GM12878 (cell line): ENCODE results near the gene ANKRD11. TPM values are rescaled to one million over a fixed set of nuclear protein-coding genes. Genes with fewer than 3 reads are reported as not detected.

ENCODE experiments used
- BCL11A ChIP-seq: IDR thresholded peaks from 2 replicates; pipeline ENCODE4 v1.6.1; 2011; ENCODE audit warnings: low read depth, low read length
- E2F8 ChIP-seq: fragments of 450-650 bp; IDR thresholded peaks from 2 replicates; pipeline ENCODE4 v1.6.1; 2018; ENCODE audit warnings: mild to moderate bottlenecking, low read depth, moderate library complexity; ENCODE audit not compliant: partially characterized antibody
- EZH2 ChIP-seq: IDR thresholded peaks from 2 replicates; pipeline ENCODE4 v1.6.1; 2012; ENCODE audit warnings: low read depth, mild to moderate bottlenecking, control low read depth, inconsistent platforms, low read length, borderline replicate concordance; ENCODE audit not compliant: control insufficient read depth
- FOXM1 ChIP-seq: IDR thresholded peaks from 2 replicates; pipeline ENCODE4 v1.6.1; 2012; ENCODE audit warnings: low read depth, mild to moderate bottlenecking, inconsistent platforms, low read length, moderate library complexity
- HCFC1 ChIP-seq: fragments of 150-350 bp; IDR thresholded peaks from 2 replicates; pipeline ENCODE4 v1.6.1; 2014; ENCODE audit warnings: low read length
- HDAC6 ChIP-seq: fragments of 200-600 bp; sonication (generic); IDR thresholded peaks from one replicate; pipeline ENCODE4 v1.8.0; 2017; ENCODE audit warnings: antibody characterized with exemption; ENCODE audit not compliant: unreplicated experiment
- IRF4 ChIP-seq: IDR thresholded peaks from 2 replicates; pipeline ENCODE4 v1.6.1; 2011; ENCODE audit warnings: low read depth, low read length
- LARP7 ChIP-seq: fragments of 450-650 bp; IDR thresholded peaks from 2 replicates; pipeline ENCODE4 v1.6.1; 2017; ENCODE audit warnings: mild to moderate bottlenecking
- MTA2 ChIP-seq: fragments of 450-650 bp; IDR thresholded peaks from 2 replicates; pipeline ENCODE4 v1.6.1; 2016; ENCODE audit warnings: low read depth, mild to moderate bottlenecking, moderate library complexity
- MYB ChIP-seq: fragments of 150-350 bp; IDR thresholded peaks from 2 replicates; pipeline ENCODE4 v1.6.1; 2014; ENCODE audit warnings: mild to moderate bottlenecking, low read depth, low read length, borderline replicate concordance
- NR2C2 ChIP-seq: IDR thresholded peaks from 2 replicates; pipeline ENCODE4 v1.6.1; 2011; ENCODE audit warnings: borderline replicate concordance, low read depth; ENCODE audit not compliant: control insufficient read depth, insufficient read length
- POLR2AphosphoS5 ChIP-seq: IDR thresholded peaks from 2 replicates; pipeline ENCODE4 v1.6.1; 2011; ENCODE audit warnings: mild to moderate bottlenecking, low read length, inconsistent platforms
- SIX5 ChIP-seq: IDR thresholded peaks from 2 replicates; pipeline ENCODE4 v1.6.1; 2011; ENCODE audit warnings: mild to moderate bottlenecking, low read depth, low read length, moderate library complexity; ENCODE audit not compliant: severe bottlenecking
- SREBF2 ChIP-seq: IDR thresholded peaks from 2 replicates; pipeline ENCODE4 v1.6.1; 2012; ENCODE audit warnings: mild to moderate bottlenecking, low read length
- SUPT20H ChIP-seq: IDR thresholded peaks from 2 replicates; pipeline ENCODE4 v1.6.1; 2011; ENCODE audit warnings: low read depth, mild to moderate bottlenecking, low read length, moderate library complexity, borderline replicate concordance; ENCODE audit not compliant: control insufficient read depth
- ZBED1 ChIP-seq: IDR thresholded peaks from 2 replicates; pipeline ENCODE4 v1.6.1; 2016; ENCODE audit warnings: borderline replicate concordance
- ZSCAN29 ChIP-seq: fragments of 450-650 bp; IDR thresholded peaks from 2 replicates; pipeline ENCODE4 v1.6.1; 2017; ENCODE audit warnings: mild to moderate bottlenecking, moderate library complexity
- polyA plus RNA-seq, 11 experiments: library from polyadenylated mRNA; depleted of rRNA in 4 of 11; unstranded in 6 of 11; stranded (reverse) in 5 of 11; fragments of >200 nt; fragmentation: Nextera tagmentation in 4 of 11; fragmentation: Illumina TruSeq in 1 of 11; extraction: Ambion mirVana in 4 of 11; extraction: Trizol in 1 of 11; gene quantifications; 1 replicate in 1 of 11; 2 replicates in 10 of 11; pipeline versions ENCODE4 v1.2.1 to v1.2.3, GENCODE V29; 2011 to 2016; ENCODE audit warnings: inconsistent platforms in 2 of 11, missing spikeins in 2 of 11, low read depth in 1 of 11
- total RNA-seq, 4 experiments: library from RNA; depleted of rRNA in 3 of 4; stranded (reverse); fragments of >200 nt in 3 of 4; fragmentation: Illumina TruSeq in 1 of 4; extraction: Trizol in 1 of 4; gene quantifications; 2 replicates each; pipeline versions ENCODE4 v1.2.1 to v1.2.3, GENCODE V29; 2013 to 2021
- TF ChIP-seq, protein P1 (sequence below): fragments of 150-350 bp; IDR thresholded peaks from 2 replicates; pipeline ENCODE4 v1.6.1; 2016; ENCODE audit warnings: low read depth, low read length
- TF ChIP-seq, protein P2 (sequence below): IDR thresholded peaks from 2 replicates; pipeline ENCODE4 v1.6.1; 2011; ENCODE audit warnings: low read depth, low read length, improper control_type of control experiment, borderline replicate concordance
- TF ChIP-seq, protein P3 (sequence below): fragments of 450-650 bp; formaldehyde crosslinking; IDR thresholded peaks from 2 replicates; pipeline ENCODE4 v1.4.0; 2022; ENCODE audit warnings: mild to moderate bottlenecking, moderate library complexity

The ANKRD11 gene
- total and polyA plus RNA-seq, 10 of the 15 experiments (the other 5 are each of a cell fraction or from before 2014, with no cell fraction given) = 5.1 to 103 (median 27.4) TPM

DNA sequence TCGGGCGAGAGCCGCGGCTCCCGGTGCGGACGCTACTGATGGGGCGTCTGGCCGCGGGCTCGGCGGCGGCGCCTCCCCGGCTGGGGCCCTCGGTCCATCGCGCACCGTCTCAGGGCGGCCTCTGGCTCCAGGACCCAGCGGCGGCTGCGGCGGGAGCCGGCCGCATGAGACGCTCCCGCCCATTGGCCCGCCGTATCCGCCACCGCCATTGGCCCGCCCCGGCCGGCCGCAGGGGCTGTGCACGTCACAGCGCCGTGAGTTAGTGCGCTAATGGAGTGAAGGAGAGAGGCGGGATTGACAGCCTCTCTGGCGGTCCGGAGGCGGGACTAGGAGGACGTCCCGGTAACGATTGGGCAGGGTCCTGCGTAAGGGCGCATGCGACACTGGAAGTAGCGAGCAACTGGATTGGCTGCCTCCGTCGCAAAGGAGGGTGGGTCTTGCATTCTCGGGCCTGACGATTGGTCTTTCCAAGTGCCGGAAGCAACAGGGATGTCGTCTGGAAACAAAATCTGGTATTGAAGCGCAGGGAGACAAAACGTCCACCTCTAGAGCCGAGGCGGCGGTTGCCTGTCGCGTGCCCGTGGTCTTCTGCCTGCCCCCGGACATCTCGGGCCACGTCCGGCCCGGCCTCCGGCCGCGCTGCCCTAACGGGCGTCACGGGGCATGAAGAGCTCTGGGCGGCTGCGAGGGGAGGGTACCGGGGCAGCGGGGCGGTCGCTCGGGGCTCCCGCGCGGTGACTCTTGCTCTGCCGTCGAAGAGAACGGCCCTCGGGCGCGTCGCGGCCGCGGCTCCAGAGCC, at the start of gene ANKRD11 (continued):
- TF ChIP-seq, protein P1, sequence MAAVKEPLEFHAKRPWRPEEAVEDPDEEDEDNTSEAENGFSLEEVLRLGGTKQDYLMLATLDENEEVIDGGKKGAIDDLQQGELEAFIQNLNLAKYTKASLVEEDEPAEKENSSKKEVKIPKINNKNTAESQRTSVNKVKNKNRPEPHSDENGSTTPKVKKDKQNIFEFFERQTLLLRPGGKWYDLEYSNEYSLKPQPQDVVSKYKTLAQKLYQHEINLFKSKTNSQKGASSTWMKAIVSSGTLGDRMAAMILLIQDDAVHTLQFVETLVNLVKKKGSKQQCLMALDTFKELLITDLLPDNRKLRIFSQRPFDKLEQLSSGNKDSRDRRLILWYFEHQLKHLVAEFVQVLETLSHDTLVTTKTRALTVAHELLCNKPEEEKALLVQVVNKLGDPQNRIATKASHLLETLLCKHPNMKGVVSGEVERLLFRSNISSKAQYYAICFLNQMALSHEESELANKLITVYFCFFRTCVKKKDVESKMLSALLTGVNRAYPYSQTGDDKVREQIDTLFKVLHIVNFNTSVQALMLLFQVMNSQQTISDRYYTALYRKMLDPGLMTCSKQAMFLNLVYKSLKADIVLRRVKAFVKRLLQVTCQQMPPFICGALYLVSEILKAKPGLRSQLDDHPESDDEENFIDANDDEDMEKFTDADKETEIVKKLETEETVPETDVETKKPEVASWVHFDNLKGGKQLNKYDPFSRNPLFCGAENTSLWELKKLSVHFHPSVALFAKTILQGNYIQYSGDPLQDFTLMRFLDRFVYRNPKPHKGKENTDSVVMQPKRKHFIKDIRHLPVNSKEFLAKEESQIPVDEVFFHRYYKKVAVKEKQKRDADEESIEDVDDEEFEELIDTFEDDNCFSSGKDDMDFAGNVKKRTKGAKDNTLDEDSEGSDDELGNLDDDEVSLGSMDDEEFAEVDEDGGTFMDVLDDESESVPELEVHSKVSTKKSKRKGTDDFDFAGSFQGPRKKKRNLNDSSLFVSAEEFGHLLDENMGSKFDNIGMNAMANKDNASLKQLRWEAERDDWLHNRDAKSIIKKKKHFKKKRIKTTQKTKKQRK = peak; percentile 91
- TF ChIP-seq HDAC6 = peak; percentile 66
- no peak for TF ChIP-seq MYB
- TF ChIP-seq ZBED1 = no peak
- TF ChIP-seq E2F8 = no peak
- TF ChIP-seq, protein P2, sequence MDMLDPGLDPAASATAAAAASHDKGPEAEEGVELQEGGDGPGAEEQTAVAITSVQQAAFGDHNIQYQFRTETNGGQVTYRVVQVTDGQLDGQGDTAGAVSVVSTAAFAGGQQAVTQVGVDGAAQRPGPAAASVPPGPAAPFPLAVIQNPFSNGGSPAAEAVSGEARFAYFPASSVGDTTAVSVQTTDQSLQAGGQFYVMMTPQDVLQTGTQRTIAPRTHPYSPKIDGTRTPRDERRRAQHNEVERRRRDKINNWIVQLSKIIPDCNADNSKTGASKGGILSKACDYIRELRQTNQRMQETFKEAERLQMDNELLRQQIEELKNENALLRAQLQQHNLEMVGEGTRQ = no peak; the same call in 1 of the 2 replicates
- peak; percentile 44; the same call in 1 of the 2 replicates for TF ChIP-seq HCFC1
- TF ChIP-seq FOXM1 = no peak
- no peak for TF ChIP-seq MTA2
- no peak for TF ChIP-seq SUPT20H
- TF ChIP-seq, protein P3, sequence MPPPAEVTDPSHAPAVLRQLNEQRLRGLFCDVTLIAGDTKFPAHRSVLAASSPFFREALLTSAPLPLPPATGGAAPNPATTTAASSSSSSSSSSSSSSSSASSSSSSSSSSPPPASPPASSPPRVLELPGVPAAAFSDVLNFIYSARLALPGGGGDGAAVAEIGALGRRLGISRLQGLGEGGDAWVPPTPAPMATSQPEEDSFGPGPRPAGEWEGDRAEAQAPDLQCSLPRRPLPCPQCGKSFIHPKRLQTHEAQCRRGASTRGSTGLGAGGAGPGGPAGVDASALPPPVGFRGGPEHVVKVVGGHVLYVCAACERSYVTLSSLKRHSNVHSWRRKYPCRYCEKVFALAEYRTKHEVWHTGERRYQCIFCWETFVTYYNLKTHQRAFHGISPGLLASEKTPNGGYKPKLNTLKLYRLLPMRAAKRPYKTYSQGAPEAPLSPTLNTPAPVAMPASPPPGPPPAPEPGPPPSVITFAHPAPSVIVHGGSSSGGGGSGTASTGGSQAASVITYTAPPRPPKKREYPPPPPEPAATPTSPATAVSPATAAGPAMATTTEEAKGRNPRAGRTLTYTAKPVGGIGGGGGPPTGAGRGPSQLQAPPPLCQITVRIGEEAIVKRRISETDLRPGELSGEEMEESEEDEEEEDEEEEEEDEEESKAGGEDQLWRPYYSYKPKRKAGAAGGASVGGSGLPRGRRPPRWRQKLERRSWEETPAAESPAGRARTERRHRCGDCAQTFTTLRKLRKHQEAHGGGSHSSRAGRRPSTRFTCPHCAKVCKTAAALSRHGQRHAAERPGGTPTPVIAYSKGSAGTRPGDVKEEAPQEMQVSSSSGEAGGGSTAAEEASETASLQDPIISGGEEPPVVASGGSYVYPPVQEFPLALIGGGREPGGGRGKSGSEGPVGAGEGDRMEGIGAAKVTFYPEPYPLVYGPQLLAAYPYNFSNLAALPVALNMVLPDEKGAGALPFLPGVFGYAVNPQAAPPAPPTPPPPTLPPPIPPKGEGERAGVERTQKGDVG (CRISPR knock-in tag) = no peak
- peak; percentile 80 for TF ChIP-seq SREBF2
- no peak for TF ChIP-seq BCL11A
- peak; percentile 32 for TF ChIP-seq SIX5
- TF ChIP-seq IRF4 = no peak
- TF ChIP-seq POLR2AphosphoS5 = peak; percentile 92
- TF ChIP-seq ZSCAN29 = no peak; the same call in 1 of the 2 replicates
- peak; percentile 94 for TF ChIP-seq LARP7
- TF ChIP-seq EZH2 = no peak
- TF ChIP-seq NR2C2 = no peak
